ENCODE data around the gene PHF10. TPM values are rescaled to one million over a fixed set of nuclear protein-coding genes. Genes with fewer than 3 reads are reported as not detected.

PHF10 gene
- total and polyA plus RNA-seq, 2 experiments from 2014 or later: 5.9 to 10.7 TPM

DNA sequence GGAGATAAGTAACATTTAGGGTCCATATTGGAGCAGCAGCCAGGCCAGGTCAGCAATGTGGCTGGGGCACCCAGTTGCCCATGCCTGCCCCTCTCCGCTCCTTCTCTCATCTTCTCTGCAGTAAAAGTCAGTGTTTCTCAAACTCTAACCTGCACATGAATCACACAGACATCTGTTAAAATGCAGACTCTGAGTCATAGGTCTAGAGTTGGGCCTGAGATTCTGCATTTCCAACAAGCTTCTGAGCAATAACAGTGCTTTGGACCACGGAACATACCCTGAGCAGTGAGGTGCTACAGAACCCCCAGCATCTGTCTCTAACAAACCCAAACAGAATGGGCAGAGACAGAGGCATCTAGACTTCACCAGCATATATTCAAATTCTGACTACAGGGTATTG lies 10.1 kb downstream of the PHF10 start:
- no peak overlapping the region for H2AFZ ChIP-seq
- H3K27ac ChIP-seq: no peak overlapping the region
- 72 to 86% methylated on average over 2 of the region's 2 CpGs for WGBS, 2 experiments (ENCODE audit: low coverage in 1 of 2, low lambda C conversion rate in 2 of 2, missing lambda C conversion rate in 2 of 2)
- H3K9me3 ChIP-seq (ENCODE audit: low read depth): no peaks in the 10 kb centered on the region
- no peak overlapping the region for H3K4me2 ChIP-seq (ENCODE audit: unreplicated experiment)
- H3K4me3 ChIP-seq: no peak overlapping the region
- no peaks in the 10 kb centered on the region for H3K9me2 ChIP-seq (ENCODE audit: insufficient read depth)
- H4K20me1 ChIP-seq (ENCODE audit: insufficient read depth): no peaks in the 10 kb centered on the region
- H3K27me3 ChIP-seq (replicated peaks; ENCODE audit: insufficient read depth): no peaks in the 10 kb centered on the region
- in situ Hi-C loops (cut with MboI): no loop called here
- no peaks in the 10 kb centered on the region for H3K4me1 ChIP-seq (ENCODE audit: insufficient read depth)
- DNase-seq: no peak
- H3K79me2 ChIP-seq (ENCODE audit: insufficient read depth): peaks cover 29% of the 10 kb centered on the region
- TF ChIP-seq EZH2phosphoT487 (IDR thresholded peaks at IDR 0.05; ENCODE audit: insufficient read depth, low read depth) (no peak), EZH2 (IDR thresholded peaks at IDR 0.05; ENCODE audit: insufficient read depth, poor library complexity, severe bottlenecking) (no peak)
- peaks cover 25% of the 10 kb centered on the region for H3K36me3 ChIP-seq (ENCODE audit: low read depth)
- H3F3A ChIP-seq (ENCODE audit: insufficient read depth): 0 out of 2 replicates have a peak, but pooled peaks cover 2% of the 10 kb centered on the region
- no peak overlapping the region for H3K9ac ChIP-seq

DNA sequence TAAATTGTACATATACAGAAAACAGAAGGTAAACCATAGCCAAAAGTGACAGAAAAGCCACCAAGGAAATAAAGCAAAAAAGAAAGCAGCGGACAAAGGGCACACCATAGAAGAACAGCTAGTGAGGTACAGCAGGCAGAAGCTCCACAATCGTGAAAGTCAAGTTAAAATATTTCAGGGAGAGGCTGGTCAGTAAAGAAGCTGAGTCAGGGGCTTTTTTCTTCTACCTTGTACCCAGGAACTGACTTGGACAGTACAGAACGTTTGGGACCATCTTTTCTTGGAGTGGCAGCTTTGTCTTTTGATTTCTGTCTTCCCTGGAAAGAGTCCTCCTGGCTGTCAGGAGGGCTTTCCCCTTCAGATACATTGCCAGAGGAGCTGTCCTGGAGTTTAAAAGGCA lies 14.3 kb downstream of the PHF10 start:
- Histone ChIP-seq H3K9me3 (ENCODE audit: low read depth) (no peaks in the 10 kb centered on the region), H3K4me3 (no peak overlapping the region), H3K9ac (no peak overlapping the region), H2AFZ (no peak overlapping the region), H3K9me2 (ENCODE audit: insufficient read depth) (no peaks in the 10 kb centered on the region), H3K36me3 (ENCODE audit: low read depth) (peaks cover 15% of the 10 kb centered on the region), H3K4me1 (ENCODE audit: insufficient read depth) (peaks cover 6% of the 10 kb centered on the region; the same call in 1 of the 2 replicates), H3K79me2 (ENCODE audit: insufficient read depth) (peaks cover 14% of the 10 kb centered on the region), H3F3A (ENCODE audit: insufficient read depth) (peaks cover 32% of the 10 kb centered on the region; the same call in 1 of the 2 replicates), H3K4me2 (ENCODE audit: unreplicated experiment) (no peak overlapping the region), H3K27me3 (replicated peaks; ENCODE audit: insufficient read depth) (no peaks in the 10 kb centered on the region), H4K20me1 (ENCODE audit: insufficient read depth) (0 out of 2 replicates have a peak, but pooled peaks cover 2% of the 10 kb centered on the region), H3K27ac (no peak overlapping the region)
- TF ChIP-seq EZH2phosphoT487 (IDR thresholded peaks at IDR 0.05; ENCODE audit: insufficient read depth, low read depth) (no peak), EZH2 (IDR thresholded peaks at IDR 0.05; ENCODE audit: insufficient read depth, poor library complexity, severe bottlenecking) (no peak)
- WGBS, 2 experiments (ENCODE audit: low coverage in 1 of 2, low lambda C conversion rate in 2 of 2, missing lambda C conversion rate in 2 of 2): 62 to 67% methylated on average over 3 of the region's 3 CpGs
- no peak for DNase-seq
- in situ Hi-C loops (cut with MboI): no loop called here

DNA sequence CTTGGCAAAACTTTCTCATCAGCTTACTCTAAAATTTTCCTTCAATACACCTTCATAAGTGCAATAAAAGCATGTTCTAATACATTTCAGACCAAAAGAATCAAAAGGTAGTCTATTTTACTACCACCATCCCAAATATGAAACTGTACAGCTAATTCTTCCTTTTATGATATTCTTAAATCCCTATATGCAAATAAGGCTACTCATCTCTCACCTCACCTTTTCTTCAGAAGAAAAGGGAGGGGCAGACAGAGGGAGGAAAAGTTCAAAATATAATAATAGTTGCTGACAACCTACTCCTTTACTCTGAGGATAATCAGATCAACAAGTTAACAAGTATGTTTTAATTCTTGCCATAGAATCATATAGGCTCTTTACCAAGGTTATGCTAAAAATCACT lies 15.0 kb downstream of the PHF10 start:
- no peak for TF ChIP-seq EZH2 (IDR thresholded peaks at IDR 0.05; ENCODE audit: insufficient read depth, poor library complexity, severe bottlenecking)
- Histone ChIP-seq H3K4me1 (ENCODE audit: insufficient read depth) (peaks cover 13% of the 10 kb centered on the region), H3K27ac (no peak overlapping the region), H3K9me2 (ENCODE audit: insufficient read depth) (no peaks in the 10 kb centered on the region), H3K79me2 (ENCODE audit: insufficient read depth) (peaks cover 21% of the 10 kb centered on the region), H3F3A (ENCODE audit: insufficient read depth) (peaks cover 37% of the 10 kb centered on the region; the same call in 1 of the 2 replicates), H3K9me3 (ENCODE audit: low read depth) (no peaks in the 10 kb centered on the region), H3K4me3 (no peak overlapping the region), H4K20me1 (ENCODE audit: insufficient read depth) (0 out of 2 replicates have a peak, but pooled peaks cover 6% of the 10 kb centered on the region), H3K36me3 (ENCODE audit: low read depth) (peaks cover 10% of the 10 kb centered on the region), H3K4me2 (ENCODE audit: unreplicated experiment) (no peak overlapping the region), H3K27me3 (replicated peaks; ENCODE audit: insufficient read depth) (no peaks in the 10 kb centered on the region), H3K9ac (no peak overlapping the region), H2AFZ (no peak overlapping the region)
- no peak for DNase-seq
- in situ Hi-C loops (cut with MboI): no loop called here

DNA sequence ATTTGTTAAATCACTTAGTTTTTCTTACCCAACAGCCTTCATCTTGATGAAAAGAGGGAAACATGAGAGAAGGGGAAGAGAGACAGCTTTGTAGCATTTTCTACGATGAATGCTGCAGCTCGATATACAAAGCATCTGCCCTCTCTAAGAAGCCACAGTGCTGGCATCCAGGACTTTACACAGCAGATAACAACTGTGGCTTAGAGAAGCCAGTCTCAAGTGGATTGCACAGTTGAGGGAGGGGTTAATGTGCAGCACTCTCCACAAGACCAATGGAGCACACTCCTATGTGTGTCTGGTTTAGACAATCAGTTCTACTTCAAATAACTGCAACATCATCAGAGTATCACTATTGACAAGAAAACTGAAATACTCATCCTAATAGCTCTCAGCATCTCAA lies 16.5 kb downstream of the PHF10 start:
- H3K9me3 ChIP-seq (ENCODE audit: low read depth): no peaks in the 10 kb centered on the region
- peaks cover 44% of the 10 kb centered on the region; the same call in 1 of the 2 replicates for H3F3A ChIP-seq (ENCODE audit: insufficient read depth)
- H3K4me1 ChIP-seq (ENCODE audit: insufficient read depth): peaks cover 27% of the 10 kb centered on the region
- no peaks in the 10 kb centered on the region for H3K27me3 ChIP-seq (replicated peaks; ENCODE audit: insufficient read depth)
- no peak for DNase-seq
- no peak overlapping the region for H3K4me3 ChIP-seq
- H3K27ac ChIP-seq: no peak overlapping the region
- H3K36me3 ChIP-seq (ENCODE audit: low read depth): peaks cover 20% of the 10 kb centered on the region; the same call in 1 of the 2 replicates
- no peak overlapping the region for H3K4me2 ChIP-seq (ENCODE audit: unreplicated experiment)
- no peak overlapping the region for H2AFZ ChIP-seq
- H3K9me2 ChIP-seq (ENCODE audit: insufficient read depth): no peaks in the 10 kb centered on the region
- TF ChIP-seq EZH2phosphoT487 (IDR thresholded peaks at IDR 0.05; ENCODE audit: insufficient read depth, low read depth): no peak
- no peak for TF ChIP-seq EZH2 (IDR thresholded peaks at IDR 0.05; ENCODE audit: insufficient read depth, poor library complexity, severe bottlenecking)
- H3K79me2 ChIP-seq (ENCODE audit: insufficient read depth): peaks cover 36% of the 10 kb centered on the region
- 98 to 100% methylated on average over 2 of the region's 2 CpGs for WGBS, 2 experiments (ENCODE audit: low coverage in 1 of 2, low lambda C conversion rate in 2 of 2, missing lambda C conversion rate in 2 of 2)
- no peak overlapping the region for H3K9ac ChIP-seq
- peaks cover 6% of the 10 kb centered on the region; the same call in 1 of the 2 replicates for H4K20me1 ChIP-seq (ENCODE audit: insufficient read depth)
- in situ Hi-C loops (cut with MboI): no loop called here

DNA sequence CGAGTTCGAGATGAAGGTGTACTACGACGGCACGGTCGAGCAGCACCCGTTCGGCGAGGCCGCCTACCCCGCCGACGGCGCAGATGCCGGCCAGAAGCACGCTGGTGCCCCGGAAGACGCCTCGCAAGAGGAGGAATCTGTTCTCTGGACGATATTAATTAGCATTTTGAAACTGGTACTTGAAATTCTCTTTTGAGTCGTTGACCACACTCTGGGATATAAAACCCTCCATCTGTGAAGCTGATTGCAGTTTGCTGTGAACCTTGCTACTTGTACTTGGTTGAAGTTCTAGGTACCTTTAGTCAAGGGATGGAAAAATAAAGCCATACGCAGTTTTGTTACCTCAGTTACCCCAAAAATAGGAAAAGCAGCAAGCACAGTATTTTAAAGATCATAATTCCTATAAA lies 21.5 kb downstream of the PHF10 start:
- no peaks in the 10 kb centered on the region for H3K27me3 ChIP-seq (replicated peaks; ENCODE audit: insufficient read depth)
- 1 to 2% methylated on average over 22 of the region's 22 CpGs for WGBS, 2 experiments (ENCODE audit: low coverage in 1 of 2, low lambda C conversion rate in 2 of 2, missing lambda C conversion rate in 2 of 2)
- in situ Hi-C loops (cut with MboI): no loop called here
- H3K9me3 ChIP-seq (ENCODE audit: low read depth): no peaks in the 10 kb centered on the region
- peak overlapping the region; percentile 97 for H3K4me2 ChIP-seq (ENCODE audit: unreplicated experiment)
- H3K9me2 ChIP-seq (ENCODE audit: insufficient read depth): no peaks in the 10 kb centered on the region
- DNase-seq: peak; percentile 53
- H3K79me2 ChIP-seq (ENCODE audit: insufficient read depth): peaks cover 70% of the 10 kb centered on the region
- peaks cover 6% of the 10 kb centered on the region; the same call in 1 of the 2 replicates for H4K20me1 ChIP-seq (ENCODE audit: insufficient read depth)
- TF ChIP-seq EZH2 (IDR thresholded peaks at IDR 0.05; ENCODE audit: insufficient read depth, poor library complexity, severe bottlenecking) (no peak), EZH2phosphoT487 (IDR thresholded peaks at IDR 0.05; ENCODE audit: insufficient read depth, low read depth) (no peak)
- H2AFZ ChIP-seq: peak overlapping the region; percentile 96
- H3K36me3 ChIP-seq (ENCODE audit: low read depth): peaks cover 15% of the 10 kb centered on the region; the same call in 1 of the 2 replicates
- peaks cover 44% of the 10 kb centered on the region; the same call in 1 of the 2 replicates for H3F3A ChIP-seq (ENCODE audit: insufficient read depth)
- peaks cover 35% of the 10 kb centered on the region for H3K4me1 ChIP-seq (ENCODE audit: insufficient read depth)
- H3K27ac ChIP-seq: peak overlapping the region; percentile 84
- peak overlapping the region; percentile 96 for H3K9ac ChIP-seq
- peak overlapping the region; percentile 93 for H3K4me3 ChIP-seq

Data from GM23248 (cell line).